Cardiac ventricle fibroblast (primary cell): ENCODE data around the gene SRSF10. TPM values are rescaled to one million over a fixed set of nuclear protein-coding genes. Genes with fewer than 3 reads are reported as not detected.

Experiments
- total RNA-seq: library from RNA; depleted of rRNA; stranded (reverse); fragments of >200 nt; gene quantifications from 2 replicates; pipeline ENCODE4 v1.2.3, GENCODE V29; 2015

The SRSF10 gene
- 52.7 and 65.6 TPM in 2 replicates for total RNA-seq

GRCh38 chr1:23979881-23980727 lies at the start of gene SRSF10:
SRSF10 (minus strand) TSS chr1:23980327; CDS start chr1:23980255, 72 bp downstream.

DNA sequence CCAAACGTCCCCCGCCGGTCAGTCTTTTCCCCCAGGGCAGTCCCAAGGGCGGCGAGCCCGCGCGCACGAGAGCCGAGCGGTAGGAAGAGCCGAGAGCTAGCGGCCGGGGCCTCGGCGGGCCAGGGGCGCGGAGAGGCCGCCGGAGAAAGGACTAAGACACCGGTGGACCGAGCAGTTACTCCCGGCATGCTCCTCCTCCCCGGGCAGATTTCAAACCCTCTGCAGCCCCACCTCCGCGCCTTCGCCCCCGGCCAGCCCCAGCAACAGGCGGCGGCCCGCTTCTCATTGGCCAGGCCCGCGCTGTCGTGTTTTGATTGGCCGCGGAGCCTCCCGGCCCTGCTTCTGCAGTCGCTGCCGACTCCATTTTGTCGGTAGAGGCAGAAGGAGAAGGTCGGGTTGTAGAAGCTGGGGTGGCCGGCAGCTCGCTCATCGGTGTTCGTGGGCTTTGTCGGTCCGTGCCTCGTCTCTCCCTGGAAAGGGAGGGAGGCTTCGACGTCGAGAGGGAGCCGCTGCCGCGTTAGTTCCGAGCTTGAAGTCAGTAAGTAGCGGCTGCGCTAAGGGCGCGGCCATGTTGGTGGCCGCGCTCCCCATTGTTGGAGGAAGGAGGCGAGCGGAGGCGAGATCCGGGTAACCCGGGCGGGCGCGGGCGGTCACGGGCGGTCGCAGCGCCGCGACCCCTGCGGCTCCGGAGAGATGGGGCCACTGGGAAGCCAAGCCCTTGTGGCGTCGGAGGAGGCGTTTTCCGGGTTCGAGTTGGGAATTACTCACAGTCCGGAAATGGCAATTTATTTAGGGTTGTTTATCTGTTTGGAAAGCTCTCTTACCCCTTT lies 20.5 kb downstream of the SRSF10 start, which contains the start of gene PNRC2:
Gene PNRC2, plus strand, starts transcription at position 368 of the 830 bp plus-strand sequence. CDS start 1,630 bp downstream, outside the sequence.

Other genes with a start within 250 kb of the SRSF10 start
- gene ELOA, start 236.9 kb downstream of the SRSF10 start, total RNA-seq = 28.6 and 32.2 TPM in 2 replicates
- 33.3 and 35.2 TPM in 2 replicates for gene PITHD1, start 201.9 kb downstream of the SRSF10 start, total RNA-seq
- gene LYPLA2, start 189.2 kb downstream of the SRSF10 start, total RNA-seq = 25.3 and 37.9 TPM in 2 replicates
- gene GALE, start 179.6 kb downstream of the SRSF10 start, total RNA-seq = 10.8 and 14.7 TPM in 2 replicates
- gene HMGCL, start 154.9 kb downstream of the SRSF10 start, total RNA-seq = 35.4 and 45.7 TPM in 2 replicates
- 7.4 and 7.6 TPM in 2 replicates for gene FUCA1, start 112.0 kb downstream of the SRSF10 start, total RNA-seq
- not detected in 2 replicates for gene CNR2, start 67.0 kb downstream of the SRSF10 start, total RNA-seq
- gene PNRC2, start 20.5 kb downstream of the SRSF10 start, total RNA-seq = 73.2 and 91.9 TPM in 2 replicates
- gene MYOM3, start 131.8 kb upstream of the SRSF10 start, total RNA-seq = not detected in 2 replicates
- gene IL22RA1, start 162.8 kb upstream of the SRSF10 start, total RNA-seq = 0.20 TPM in 1 of 2 replicates, not detected in the other
- gene IFNLR1, start 207.0 kb upstream of the SRSF10 start, total RNA-seq = 0.05 TPM in 1 of 2 replicates, not detected in the other